ENCODE results near the gene ASTL.

- TF ChIP-seq EZH2 (IDR thresholded peaks at IDR 0.05; ENCODE audit: borderline replicate concordance, low read depth, low read length, severe bottlenecking), result no peak
- no peak for TF ChIP-seq CTCF (IDR thresholded peaks at IDR 0.05; ENCODE audit: extremely low read depth in 1 of 2, insufficient read depth in 1 of 2, low read depth in 1 of 2, low read length in 2 of 2)
- TF ChIP-seq POLR2AphosphoS5 (IDR thresholded peaks at IDR 0.05; ENCODE audit: insufficient read depth, low read depth, low read length), result no peak
These were observed 26.3 kb downstream of the ASTL start for GRCh38 chr2:96111823-96112500.

All from endothelial cell of umbilical vein (primary cell).